HG03457 (cell line): ENCODE measurements around the gene LAS1L.
"Not testable (repeated sequence)": the region's sequence is repeated elsewhere in the genome, so short reads cannot be mapped to it uniquely, and the experiment has no call there.

Source experiments
- ATAC-seq: cut with Tn5 transposase; IDR thresholded peaks from one replicate; pipeline ENCODE4 v1.9.1; 2021; ENCODE audit warnings: moderate number of reproducible peaks; ENCODE audit not compliant: unreplicated experiment

LAS1L gene

DNA sequence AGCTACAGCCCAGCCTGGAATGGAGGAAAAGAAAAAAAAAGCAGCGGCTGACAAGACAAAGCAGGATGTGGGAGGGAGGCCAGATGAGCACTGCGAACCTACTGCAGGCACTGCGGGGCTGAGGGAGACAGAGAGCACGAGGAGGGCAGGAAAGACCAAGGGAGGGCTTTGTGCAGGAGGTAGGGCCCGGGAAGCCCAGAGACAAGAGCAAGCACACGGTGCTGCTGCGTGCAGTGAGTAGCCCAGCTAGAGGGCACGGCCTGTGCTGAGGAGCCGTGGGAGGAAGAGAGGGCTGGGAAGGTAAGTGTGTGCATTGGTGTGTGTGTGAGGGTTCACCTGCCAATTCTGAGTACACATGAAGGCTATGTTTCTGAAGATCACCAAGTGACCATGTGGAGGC lies 15.6 kb downstream of the LAS1L start:
- ATAC-seq: not testable (repeated sequence)

DNA sequence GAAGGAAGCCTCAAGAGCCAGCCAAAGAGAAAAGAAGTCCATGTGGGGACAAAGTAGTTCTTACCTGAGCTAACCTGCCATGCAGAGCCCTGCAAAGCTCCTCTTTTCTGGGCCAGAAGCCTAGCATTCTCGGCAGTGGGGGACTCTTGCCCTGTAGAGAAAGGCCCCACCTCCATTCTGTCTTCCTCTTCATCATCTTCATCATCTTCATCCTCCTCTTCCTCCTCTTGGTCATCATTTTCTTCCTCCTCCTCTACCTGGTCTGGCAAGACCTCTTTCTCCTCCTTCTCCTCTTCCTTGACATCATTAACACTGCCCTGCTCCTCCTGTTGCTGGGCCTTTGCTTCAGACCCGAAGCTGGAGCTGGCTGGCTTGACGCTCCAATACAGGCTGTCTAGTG lies 16.7 kb downstream of the LAS1L start:
- ATAC-seq: no peak

DNA sequence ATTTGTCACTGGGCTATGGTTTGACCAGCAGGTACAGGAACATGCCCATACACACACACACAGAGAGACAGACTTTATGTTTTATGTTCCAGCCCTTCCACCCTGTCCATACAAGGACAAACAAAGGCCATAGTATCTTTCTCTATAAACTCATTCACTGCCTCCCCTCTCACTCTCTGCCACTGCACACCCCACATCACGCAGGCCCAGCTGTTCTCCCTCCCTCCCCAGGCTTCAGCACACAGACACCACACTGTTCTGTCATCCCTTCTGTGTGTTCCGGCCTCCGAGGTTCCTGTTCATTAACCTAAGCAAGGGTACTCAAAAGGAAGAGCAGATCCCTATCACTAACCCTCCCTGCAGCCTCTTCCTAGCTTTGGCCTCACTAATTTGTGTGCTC lies 17.8 kb downstream of the LAS1L start:
- no peak for ATAC-seq

DNA sequence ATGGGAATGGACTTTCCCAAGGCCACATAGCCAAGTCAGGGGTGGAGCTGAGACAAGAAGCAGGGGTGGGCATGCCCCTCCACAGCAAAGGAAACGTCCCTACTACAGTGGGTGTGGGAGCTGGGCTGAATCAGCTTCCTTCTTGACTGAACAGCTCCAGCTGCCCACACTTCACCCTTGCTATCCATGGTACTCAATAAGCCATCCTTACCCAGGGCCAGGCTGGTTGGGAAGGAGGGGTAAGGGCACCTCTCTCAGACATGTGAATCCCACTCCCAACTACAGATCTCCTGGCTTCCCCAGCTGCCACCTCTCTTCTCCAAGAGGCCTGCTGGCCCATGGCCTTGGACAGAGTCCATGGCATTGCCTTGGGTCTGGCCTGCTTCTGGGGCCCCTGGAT lies 21.0 kb downstream of the LAS1L start:
- no peak for ATAC-seq

DNA sequence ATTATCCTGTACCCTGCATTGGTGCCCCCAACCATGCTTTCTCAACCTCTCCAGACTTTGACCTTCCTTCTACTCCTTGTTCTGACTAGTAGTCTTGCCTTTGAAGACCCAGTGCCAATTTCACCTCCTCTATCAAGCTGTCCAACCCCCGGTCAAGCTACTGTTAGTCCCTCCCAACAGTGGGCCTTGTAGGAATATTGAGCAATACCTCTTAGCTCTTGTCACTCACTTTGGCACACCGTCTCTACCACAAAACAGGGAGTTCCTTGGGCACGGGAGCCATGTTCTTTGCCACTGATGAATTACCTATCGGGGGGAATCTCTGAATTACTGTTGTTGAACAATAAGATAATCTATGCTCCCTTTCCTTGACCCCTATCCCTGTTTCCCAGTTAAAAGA lies 25.2 kb downstream of the LAS1L start:
- ATAC-seq: no peak

DNA sequence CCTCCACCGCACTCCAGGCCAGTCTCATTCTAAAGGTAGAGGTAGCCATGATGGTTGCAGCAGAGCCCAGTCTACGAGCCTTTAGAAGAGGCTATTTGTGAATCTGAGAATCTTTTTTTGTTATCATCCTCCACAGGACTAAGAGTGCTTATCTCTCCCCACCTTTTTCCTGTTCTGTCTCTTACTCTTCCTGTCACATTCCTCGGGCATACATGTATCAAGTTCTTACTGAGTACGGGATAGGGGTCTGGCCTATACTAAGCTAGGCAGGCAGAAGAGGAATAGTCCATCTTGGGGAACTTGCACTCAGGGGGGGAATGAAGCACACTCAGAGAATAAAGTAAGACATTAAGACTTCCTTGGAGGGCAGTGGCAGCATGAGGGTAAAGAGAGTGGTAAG lies 25.7 kb downstream of the LAS1L start:
- ATAC-seq: no peak

DNA sequence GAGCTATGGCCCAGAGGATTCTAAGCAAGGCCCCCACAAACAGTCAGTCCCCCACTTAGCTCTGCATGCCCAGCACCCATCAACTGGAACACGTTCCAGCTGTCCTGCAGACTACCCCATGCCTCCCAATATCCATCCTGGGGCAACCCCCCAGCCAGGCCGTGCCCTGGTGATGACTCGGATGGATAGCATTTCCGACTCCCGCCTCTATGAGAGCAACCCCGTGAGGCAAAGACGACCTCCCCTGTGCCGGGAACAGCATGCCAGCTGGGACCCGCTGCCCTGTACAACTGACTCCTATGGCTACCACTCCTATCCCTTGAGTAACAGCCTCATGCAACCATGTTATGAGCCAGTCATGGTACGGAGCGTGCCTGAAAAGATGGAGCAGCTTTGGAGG lies 32.0 kb downstream of the LAS1L start:
- no peak for ATAC-seq

DNA sequence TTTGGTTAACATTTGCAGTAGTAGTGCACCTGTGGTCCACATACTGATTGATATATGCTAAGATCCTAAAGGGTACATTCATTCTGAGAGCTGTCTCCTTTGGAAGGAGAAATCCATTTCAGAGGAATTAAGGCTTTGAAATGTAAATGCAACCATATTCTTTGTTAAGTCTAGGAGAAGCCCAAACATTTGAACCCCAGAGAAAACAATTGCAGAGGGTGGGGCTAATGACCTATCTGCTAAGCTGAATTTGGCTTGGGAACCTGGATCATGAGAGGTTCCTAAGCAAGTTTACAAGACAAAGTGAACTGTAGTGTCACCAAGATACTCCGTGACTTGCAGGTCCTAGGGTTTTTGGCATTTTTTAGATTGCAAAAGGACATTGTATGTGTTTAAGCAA lies 41.2 kb downstream of the LAS1L start:
- ATAC-seq: no peak

DNA sequence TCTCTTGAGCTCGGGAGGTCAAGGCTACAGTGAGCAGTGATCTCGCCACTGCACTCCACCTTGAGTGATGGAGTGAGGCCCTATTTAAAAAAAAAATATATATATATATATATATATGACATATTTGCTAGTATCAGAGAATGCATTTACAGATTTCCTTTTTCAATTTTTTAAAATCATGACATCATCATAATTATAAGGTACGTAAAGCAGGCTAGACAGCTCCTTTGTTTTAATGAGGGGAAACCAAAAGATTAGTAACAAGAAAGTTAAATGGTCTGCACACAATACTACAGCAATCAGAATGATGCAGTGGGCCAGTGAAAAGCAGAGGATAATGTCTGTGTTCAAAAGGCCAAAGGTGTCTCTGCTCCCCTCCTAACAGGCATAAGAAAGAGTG lies 43.0 kb downstream of the LAS1L start:
- no peak for ATAC-seq

DNA sequence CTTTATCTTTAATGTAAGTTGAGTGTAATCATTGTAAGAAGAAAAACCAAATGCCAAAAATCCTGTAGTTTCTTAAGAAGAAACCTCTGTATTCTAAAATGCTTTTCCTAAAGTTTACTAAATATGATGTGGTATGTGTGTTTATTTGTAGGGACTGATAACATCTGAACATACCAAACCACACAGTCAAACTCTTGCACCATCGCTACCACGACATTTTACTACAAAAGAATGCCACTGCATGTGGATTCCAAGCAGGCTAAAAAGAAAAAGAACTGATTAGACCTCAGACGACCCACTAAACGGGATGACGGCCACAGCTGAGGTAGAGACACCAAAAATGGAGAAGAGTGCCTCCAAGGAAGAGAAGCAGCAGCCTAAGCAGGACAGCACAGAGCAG lies 46.1 kb downstream of the LAS1L start:
- ATAC-seq: no peak

DNA sequence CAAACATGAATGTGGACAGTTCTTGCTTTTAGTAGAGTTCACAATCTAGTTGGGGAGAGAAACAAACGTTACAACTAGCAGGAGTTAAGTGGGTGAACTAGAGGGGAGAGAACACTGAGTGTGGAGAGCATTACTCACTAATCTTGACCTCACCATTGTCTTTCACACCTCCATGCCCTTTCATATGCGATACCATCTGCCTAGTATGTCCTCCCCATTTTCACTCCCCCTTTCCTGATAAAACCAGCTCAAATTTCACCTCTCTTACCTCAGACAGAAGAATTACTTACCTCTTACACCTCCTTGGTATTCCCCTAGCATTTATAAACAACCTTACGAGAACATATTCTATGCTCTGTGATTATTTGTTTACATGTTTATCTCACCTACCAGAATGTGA lies 53.6 kb downstream of the LAS1L start:
- no peak for ATAC-seq

DNA sequence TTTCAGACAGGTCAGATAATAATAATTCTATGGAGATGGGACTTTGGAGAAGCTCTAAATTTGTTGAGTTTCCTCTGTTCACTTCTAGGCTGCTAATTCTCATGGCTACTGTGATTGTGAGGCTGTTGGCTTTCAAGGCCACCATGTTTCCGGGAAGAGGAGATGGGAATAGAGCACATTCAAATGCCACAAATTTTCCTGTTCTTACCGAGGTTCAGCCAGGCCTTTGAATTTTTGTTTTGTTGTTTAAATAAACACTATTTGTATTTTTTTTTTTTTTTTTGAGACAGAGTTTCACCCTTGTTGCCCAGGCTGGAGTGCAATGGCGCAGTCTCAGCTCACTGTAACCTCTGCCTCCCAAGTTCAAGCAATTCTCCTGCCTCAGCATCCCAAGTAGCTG lies 55.5 kb downstream of the LAS1L start:
- not testable (repeated sequence) for ATAC-seq

DNA sequence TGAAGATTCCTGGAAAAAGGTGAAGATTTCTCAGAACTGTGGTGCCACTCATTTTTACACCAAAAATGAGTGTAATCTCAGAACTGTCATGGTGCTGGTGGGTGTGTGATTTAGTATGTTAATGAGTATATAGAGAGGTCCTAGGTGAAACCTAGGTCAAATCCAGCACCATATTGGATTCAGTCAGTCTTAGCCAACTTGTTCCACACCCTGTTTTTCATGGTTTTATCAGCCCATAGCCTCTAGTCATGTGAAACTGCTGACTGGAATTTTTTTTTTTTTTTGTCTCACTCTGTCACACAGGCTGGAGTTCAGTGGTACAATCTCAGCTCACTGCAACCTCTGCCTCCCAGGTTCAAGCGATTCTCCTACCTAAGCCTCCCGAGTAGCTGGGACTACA lies 58.0 kb downstream of the LAS1L start:
- no peak for ATAC-seq

DNA sequence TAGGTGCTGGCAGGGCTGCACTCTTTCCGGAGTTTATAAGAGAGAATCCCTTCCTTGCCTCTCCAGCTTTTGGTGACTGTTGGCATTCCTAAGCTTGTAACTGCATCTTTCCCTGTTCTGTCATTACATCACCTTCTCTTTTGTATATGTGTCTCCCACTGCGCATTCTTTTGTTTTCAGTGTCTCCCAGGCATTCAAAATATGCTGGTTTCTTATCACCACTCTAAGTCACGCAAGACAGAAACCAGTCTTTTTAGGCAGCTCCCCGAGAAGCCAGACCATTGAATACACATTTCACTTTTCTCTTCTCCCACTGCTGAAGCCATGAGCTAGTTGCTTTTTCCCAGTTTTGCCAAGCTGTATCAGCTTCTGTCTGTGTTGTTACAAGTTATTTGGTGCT lies 71.0 kb downstream of the LAS1L start:
- no peak for ATAC-seq
